ENCODE measurements around the gene SC5D. TPM values are rescaled to one million over a fixed set of nuclear protein-coding genes. Genes with fewer than 3 reads are reported as not detected.

The SC5D gene
- total and polyA plus RNA-seq, 4 donors, result 29.4 to 91.5 (median 44.1) TPM

DNA sequence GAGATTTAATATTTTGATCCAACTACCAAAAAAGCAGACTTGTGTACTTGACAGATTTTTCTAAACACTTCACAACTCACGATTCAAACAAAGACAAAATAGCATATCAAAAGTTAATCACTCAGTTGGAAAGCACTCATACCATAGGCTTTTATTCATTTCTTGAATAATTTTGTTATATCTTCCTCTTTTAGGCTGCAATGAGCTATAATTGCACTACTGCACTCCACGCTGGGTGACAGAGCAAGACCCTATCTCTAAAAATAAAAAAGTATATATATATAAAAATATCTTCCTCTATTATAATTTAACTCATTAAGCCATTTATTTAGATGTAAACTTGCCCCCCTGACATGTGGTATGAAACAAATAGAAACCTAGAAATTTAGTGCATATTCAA is 19.9 kb downstream of the SC5D start:
- no peaks in the 10 kb centered on the region for H3K27me3 ChIP-seq (ENCODE audit: control insufficient read depth in 3 of 3, insufficient read depth in 3 of 3, low read length in 2 of 3)
- H3K4me1 ChIP-seq (ENCODE audit: control insufficient read depth in 5 of 5, insufficient read depth in 5 of 5, low read length in 5 of 5), result no peaks in the 10 kb centered on the region
- H3K9me3 ChIP-seq (ENCODE audit: control insufficient read depth in 4 of 4, insufficient read depth in 3 of 4, low read length in 3 of 4), result no peaks in the 10 kb centered on the region
- TF ChIP-seq, protein P1, sequence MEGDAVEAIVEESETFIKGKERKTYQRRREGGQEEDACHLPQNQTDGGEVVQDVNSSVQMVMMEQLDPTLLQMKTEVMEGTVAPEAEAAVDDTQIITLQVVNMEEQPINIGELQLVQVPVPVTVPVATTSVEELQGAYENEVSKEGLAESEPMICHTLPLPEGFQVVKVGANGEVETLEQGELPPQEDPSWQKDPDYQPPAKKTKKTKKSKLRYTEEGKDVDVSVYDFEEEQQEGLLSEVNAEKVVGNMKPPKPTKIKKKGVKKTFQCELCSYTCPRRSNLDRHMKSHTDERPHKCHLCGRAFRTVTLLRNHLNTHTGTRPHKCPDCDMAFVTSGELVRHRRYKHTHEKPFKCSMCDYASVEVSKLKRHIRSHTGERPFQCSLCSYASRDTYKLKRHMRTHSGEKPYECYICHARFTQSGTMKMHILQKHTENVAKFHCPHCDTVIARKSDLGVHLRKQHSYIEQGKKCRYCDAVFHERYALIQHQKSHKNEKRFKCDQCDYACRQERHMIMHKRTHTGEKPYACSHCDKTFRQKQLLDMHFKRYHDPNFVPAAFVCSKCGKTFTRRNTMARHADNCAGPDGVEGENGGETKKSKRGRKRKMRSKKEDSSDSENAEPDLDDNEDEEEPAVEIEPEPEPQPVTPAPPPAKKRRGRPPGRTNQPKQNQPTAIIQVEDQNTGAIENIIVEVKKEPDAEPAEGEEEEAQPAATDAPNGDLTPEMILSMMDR (IDR thresholded peaks at IDR 0.05; ENCODE audit: control extremely low read depth, extremely low read depth), result no peak
- peaks cover 3 to 8% (median 6%) of the 10 kb centered on the region in 4 donors for H3K36me3 ChIP-seq (ENCODE audit: control insufficient read depth in 4 of 4, insufficient read depth in 4 of 4, low read length in 4 of 4)
- 72 to 84% methylated on average over 2 of the region's 2 CpGs for WGBS, 2 donors
- no peak overlapping the region for H3K27ac ChIP-seq (ENCODE audit: low read depth in 1 of 2, low read length in 1 of 2)
- no peak overlapping the region for H3K4me3 ChIP-seq
- no peak for DNase-seq
- no peak overlapping the region for H3K9ac ChIP-seq (ENCODE audit: insufficient read depth in 1 of 2, low read length in 2 of 2)
- ATAC-seq (ENCODE audit: insufficient read depth, low FRiP score), result no peak

DNA sequence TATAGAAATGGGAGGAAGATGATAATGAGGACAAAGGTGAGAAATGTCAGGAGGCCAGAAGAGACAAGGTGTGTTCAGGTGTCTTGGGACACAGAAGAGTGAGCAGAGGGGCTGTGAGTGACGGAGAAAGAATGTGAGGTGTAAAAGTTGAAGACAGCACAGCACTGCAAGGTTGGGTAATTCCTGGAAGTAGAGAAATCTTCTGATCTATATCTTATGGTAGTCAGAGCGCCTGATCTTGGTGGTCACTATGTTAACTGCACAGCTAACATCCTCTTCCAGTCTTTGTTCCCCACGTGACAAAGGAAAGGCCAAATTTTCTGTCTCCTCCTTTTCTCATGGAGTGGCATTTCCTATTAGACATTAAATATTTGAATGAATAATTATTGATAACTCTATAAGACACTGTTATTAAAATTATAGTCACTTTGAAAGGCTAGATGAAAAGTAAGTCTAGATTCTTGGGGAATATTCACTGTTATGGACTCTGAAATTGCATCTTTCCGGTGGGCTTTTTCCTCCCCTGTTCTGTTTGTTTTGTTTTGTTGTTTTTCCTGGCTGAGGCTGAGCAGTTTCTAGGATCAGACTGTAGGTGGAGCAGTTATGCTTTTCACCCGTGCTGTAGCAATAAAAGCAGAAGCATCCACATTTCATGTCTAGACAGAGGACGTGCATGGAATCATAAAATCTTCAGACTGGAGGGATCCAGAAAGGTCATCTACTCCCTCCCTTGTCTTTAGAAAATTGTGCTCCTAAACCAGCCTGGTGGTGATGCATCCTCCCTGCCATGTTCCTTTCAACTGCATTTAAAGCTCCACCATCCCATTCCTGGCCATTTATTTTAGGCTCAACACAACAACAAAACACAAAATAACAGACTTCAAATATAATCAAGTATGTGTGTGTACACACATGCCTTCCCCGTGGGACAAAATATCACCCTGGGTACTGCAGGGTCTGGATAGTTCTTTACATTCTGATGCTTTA is 26.6 kb downstream of the SC5D start:
- Histone ChIP-seq H3K27me3 (ENCODE audit: control insufficient read depth in 3 of 3, insufficient read depth in 3 of 3, low read length in 2 of 3) (no peaks in the 10 kb centered on the region), H3K9me3 (ENCODE audit: control insufficient read depth in 4 of 4, insufficient read depth in 3 of 4, low read length in 3 of 4) (no peaks in the 10 kb centered on the region), H3K4me1 (ENCODE audit: control insufficient read depth in 5 of 5, insufficient read depth in 5 of 5, low read length in 5 of 5) (no peaks in the 10 kb centered on the region), H3K27ac (ENCODE audit: low read depth in 1 of 2, low read length in 1 of 2) (no peak overlapping the region), H3K9ac (ENCODE audit: insufficient read depth in 1 of 2, low read length in 2 of 2) (no peak overlapping the region), H3K36me3 (ENCODE audit: control insufficient read depth in 4 of 4, insufficient read depth in 4 of 4, low read length in 4 of 4) (no peaks in the 10 kb centered on the region), H3K4me3 (no peak overlapping the region)
- TF ChIP-seq, protein P1 (IDR thresholded peaks at IDR 0.05; ENCODE audit: control extremely low read depth, extremely low read depth), result peak; percentile 75
- ATAC-seq (ENCODE audit: insufficient read depth, low FRiP score) (no peak), DNase-seq (peak; percentile 46 to 79 (median 73))
- WGBS, 2 donors, result 26 to 29% methylated on average over 7 of the region's 7 CpGs

DNA sequence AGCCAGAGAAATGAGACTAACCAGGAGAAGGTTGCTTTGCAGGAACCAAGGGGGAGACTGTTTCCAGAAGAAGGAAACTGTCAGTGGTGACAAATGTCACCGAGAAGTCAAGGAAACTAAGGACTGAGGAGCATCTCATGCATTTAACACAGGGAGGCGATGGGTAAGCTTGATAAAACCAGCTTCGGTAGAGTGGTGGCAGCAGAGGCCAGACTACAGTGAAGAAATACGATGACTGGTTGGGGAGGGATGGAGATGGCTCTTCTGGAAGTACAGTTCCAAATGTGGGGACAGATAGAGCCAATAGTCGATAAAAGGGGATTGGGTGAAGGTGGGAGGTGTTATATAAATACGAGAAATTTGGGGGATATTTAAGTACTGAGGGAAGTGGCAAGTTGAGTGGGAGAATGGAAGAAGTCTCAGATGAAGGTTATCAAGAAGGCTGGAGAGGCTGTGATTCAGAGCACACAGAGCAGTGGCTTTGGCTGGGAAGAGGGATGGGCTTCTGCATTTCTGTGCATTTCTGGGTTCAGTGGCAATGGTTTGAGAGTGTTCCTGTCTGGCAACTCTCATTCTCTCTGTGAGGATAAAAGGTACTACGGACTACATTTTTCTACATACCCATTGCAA is 29.2 kb downstream of the SC5D start:
- H3K4me3 ChIP-seq, result no peak overlapping the region
- 28 to 36% methylated on average over 7 of the region's 7 CpGs for WGBS, 2 donors
- H3K27ac ChIP-seq (ENCODE audit: low read depth in 1 of 2, low read length in 1 of 2), result no peak overlapping the region
- TF ChIP-seq, protein P1 (IDR thresholded peaks at IDR 0.05; ENCODE audit: control extremely low read depth, extremely low read depth), result peak; percentile 49
- peak; percentile 41 to 79 (median 71) for DNase-seq
- H3K36me3 ChIP-seq (ENCODE audit: control insufficient read depth in 4 of 4, insufficient read depth in 4 of 4, low read length in 4 of 4), result no peaks in the 10 kb centered on the region
- ATAC-seq (ENCODE audit: insufficient read depth, low FRiP score), result peak; percentile 71
- no peak overlapping the region for H3K9ac ChIP-seq (ENCODE audit: insufficient read depth in 1 of 2, low read length in 2 of 2)
- no peaks in the 10 kb centered on the region for H3K4me1 ChIP-seq (ENCODE audit: control insufficient read depth in 5 of 5, insufficient read depth in 5 of 5, low read length in 5 of 5)
- no peaks in the 10 kb centered on the region for H3K9me3 ChIP-seq (ENCODE audit: control insufficient read depth in 4 of 4, insufficient read depth in 3 of 4, low read length in 3 of 4)
- no peaks in the 10 kb centered on the region for H3K27me3 ChIP-seq (ENCODE audit: control insufficient read depth in 3 of 3, insufficient read depth in 3 of 3, low read length in 2 of 3)
